CD4-positive, alpha-beta T cell treated with Interferon alpha-2 for 1 hour (primary cell): ENCODE results near the gene NSMCE1.
A peak's percentile ranks its signal among the peaks of the same experiment; 100 is the strongest.

ENCODE experiments used
- DNase-seq, 2 donors: peaks; one replicate each; pipeline ENCODE4 v3.0.0-alpha.2; 2020 to 2022

The NSMCE1 gene, protein sequence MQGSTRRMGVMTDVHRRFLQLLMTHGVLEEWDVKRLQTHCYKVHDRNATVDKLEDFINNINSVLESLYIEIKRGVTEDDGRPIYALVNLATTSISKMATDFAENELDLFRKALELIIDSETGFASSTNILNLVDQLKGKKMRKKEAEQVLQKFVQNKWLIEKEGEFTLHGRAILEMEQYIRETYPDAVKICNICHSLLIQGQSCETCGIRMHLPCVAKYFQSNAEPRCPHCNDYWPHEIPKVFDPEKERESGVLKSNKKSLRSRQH

GRCh38 chr16:27268376-27269299 is at the start of gene NSMCE1:
Gene NSMCE1, minus strand, starts transcription at chr16:27268772. Its CDS starts 11,202 bp downstream, at chr16:27257570.
- DNase-seq: peak; percentile 96 to 97

- peak in 1 of 2 donors; percentile 42 for DNase-seq
Measured at GRCh38 chr16:27317738-27318391, 49.3 kb upstream of the NSMCE1 start.

GRCh38 chr16:27317320-27317719 is 48.7 kb upstream of the NSMCE1 start:
- DNase-seq: no peak

- DNase-seq: no peak
Measured at GRCh38 chr16:27316038-27316680, 47.6 kb upstream of the NSMCE1 start.

DNA sequence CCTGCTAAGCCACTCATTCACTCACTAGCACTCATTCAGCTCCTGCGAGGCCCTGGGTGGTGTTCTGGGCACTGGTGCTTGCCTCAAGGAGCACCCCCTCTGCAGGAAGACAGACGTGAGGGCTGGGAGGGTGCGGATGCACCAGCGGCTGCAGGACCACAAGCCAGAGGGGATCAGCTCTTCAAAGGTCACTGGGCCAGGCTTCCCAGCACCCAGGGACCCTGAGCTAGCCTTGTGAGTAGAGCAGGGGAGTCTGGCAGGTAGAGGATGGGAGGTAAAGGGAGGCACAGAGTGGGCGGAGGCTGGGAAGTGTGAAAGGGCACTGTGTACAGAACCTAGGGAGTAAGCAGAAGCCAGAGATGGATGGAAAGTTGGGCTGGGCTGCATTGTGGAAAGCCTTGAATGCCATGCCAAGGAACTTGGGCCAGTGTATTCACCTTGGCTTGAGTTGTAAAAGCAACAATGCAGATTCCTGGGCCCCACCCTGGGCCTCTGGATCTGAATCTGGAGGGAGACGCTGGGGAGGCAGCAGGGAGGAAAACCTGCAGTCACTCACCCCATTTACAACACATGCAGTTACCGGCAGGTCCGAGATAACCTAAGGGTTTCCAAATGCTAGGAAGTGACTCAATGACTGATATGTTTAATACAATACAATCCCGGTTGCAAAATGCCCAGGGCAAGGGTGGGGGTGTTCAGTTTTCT is 46.9 kb upstream of the NSMCE1 start:
- peak; percentile 49 to 53 for DNase-seq

DNA sequence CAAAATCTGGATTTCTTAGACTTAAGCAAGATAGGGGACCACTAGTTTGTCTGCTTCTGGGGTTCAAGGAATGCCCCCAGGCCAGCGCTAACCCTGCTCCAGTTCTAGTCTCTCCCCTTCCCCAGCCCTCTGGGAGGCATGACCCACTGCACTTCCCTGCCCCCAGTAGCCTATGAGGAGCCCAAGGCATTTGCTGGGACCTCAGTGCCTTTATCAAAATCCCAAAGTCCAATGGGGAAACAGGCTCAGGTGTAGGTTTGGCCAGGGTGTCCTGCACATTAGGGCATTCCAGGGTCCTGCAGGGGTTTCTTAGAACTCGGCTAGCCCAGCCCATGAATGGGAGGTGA is 46.4 kb upstream of the NSMCE1 start:
- DNase-seq: no peak

DNA sequence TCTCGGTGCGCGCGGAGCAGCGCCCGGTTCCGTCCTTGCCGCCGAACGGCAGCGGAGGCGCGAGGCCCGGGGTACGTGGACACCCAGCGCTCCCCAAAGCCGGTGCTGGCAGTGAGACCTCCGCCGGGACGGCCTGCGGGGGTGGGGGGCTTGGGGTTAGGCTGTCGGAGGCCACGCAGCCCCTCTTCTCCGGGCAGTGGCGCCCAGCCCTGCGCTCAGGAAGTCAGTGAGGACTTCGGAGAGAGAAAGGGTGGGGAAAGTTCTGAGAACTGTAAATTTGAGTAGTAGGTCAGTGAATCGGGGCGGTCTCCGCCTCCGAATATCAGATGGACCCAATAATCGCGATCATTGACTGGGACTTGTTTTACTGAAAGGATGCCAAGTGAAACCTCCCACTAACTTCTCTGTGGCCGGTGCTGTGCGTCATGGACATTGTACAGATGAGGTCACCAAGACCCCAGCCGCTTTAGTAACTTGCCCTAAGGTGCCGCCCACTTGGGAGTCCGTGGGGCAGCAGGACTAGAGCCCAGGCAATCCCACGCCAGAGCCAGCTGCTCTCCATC is 45.7 kb upstream of the NSMCE1 start:
- DNase-seq: peak; percentile 67 to 69

GRCh38 chr16:27313422-27314160 is 45.0 kb upstream of the NSMCE1 start, which contains the start of gene IL4R:
Gene IL4R, plus strand, starts transcription at chr16:27313974. Its CDS starts 26,230 bp downstream, at chr16:27340204.
- DNase-seq: peak; percentile 54 to 68

DNA sequence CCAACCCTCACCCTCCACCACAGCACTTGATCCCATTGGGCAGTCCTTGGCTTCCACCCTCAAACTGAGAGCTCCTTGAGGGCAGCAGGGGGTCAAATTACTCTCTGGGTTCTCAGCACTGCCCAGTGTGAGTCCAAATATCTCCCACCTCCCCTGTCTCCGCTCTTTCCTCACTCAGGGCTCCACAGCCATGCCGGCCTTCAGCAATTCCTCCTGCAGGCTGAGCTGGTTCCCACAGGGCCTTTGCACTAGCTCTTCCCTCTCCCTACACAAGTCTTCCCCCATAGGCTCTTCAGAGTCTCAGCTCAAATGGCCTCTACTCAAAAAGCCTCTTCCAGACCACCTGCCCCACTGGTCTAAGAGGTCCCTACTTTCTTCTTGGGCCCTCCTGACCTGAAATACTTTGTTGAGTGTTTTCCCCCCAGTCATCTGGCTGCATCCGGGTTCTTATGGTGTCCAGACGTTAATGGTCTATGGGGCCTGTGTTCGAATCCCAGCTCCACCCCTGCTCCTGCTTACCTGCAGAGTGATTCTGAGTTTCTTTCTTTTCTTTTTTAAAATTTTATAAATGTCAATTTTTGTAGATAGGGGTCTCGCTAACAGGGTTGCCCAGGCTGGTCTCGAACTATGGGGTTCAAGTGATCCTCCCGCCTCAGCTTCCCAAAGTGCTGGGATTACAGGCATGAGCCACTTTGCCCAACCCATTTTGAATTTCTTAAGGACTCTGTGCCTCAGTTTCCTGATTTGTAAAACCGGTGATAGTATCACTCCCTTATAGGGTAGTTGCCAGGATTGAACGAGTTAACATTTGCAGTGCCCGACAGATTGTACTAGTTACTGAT is 44.2 kb upstream of the NSMCE1 start:
- DNase-seq: no peak

GRCh38 chr16:27311897-27312303 is 43.3 kb upstream of the NSMCE1 start:
- no peak for DNase-seq

- DNase-seq: no peak
Measured at GRCh38 chr16:27311448-27311830, 42.9 kb upstream of the NSMCE1 start.

- no peak for DNase-seq
Measured at GRCh38 chr16:27310576-27311447, 42.2 kb upstream of the NSMCE1 start.

DNA sequence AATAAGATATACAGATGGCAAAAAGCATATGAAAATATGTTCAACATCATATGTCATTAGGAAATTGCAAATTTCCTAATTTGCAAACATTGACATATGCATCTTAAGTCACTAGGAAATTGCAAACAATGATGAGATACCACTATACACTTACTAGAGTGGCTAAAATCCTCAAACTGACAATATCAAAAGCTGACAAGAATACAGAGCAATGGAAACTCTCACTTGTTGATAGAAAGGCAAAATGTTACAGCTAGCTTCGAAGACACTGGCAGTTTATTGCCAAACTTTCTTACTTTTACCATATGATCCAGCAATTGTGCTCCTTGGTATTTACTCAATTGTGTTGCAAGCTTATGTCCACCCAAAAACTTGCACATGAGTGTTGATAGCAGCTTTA is 40.2 kb upstream of the NSMCE1 start:
- no peak for DNase-seq

DNA sequence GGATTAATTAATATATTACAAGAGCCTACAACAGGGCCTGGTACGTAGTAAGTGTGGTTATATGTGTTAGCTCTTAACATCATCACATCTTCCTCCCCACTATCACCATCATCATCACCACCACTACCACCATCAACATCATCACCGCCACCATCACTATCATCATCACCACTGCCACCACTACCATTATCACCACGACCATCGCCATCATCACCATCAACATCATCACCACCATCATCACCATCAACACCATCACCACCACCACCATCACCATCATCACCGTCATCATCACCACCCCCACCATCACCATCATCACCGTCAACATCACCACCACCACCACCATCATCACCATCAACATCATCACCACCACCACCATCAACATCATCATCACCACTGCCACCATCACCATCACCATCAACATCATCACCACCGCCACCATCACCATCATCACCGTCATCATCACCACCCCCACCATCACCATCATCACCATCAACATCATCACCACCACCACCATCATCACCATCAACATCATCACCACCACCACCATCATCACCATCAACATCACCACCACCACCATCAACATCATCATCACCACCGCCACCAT is 37.4 kb upstream of the NSMCE1 start:
- no peak for DNase-seq

DNA sequence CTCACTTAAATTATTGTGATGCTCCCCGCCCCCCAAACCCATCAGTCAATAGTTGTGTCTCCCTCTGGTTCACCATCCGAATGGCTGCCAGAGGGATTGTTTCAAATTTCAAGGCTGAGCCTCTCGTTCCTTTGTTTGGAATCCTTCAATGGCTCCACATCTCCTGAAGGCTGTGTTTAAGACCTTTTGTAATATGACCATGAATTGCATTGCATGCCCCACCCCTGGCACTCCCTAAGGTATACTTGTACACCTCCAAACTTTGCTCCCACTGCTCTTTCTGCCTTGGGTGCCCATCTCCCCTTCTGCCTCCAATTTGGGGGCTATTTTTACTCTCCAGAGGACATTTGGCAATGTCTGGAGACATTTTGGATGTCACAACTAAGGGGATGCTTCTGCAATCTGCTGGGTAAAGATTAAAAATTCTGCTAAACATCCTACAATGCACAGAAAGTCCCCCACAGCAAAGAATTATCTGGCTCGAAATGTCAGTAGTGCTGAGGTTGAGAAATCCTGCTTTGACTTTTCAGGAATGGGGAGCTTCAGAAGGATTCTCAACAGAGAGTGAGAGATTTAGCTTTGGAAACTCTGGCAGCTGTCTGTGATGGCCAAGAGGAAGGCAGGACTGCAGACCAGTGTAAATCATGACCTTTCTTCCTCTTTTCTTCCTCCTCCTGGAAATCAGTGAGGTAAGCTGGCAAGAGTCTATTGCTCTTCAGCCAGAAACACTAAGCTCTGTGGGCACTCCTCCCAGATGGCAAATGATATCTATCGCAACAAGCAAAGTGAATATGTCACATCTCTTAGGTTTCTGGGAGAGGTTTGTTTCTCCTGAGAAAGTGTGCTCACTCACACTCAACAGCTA is 36.5 kb upstream of the NSMCE1 start:
- DNase-seq: no peak

- DNase-seq: no peak
Measured at GRCh38 chr16:27304102-27304501, 35.5 kb upstream of the NSMCE1 start.

- no peak for DNase-seq
Measured at GRCh38 chr16:27303256-27304100, 34.9 kb upstream of the NSMCE1 start.
